Suppressor macrophage treated with lipopolysaccharide for 4 hours (primary cell): ENCODE data around the gene OR1M1.

Experiments
- DNase-seq: peaks from one replicate; pipeline ENCODE4 v3.0.0-alpha.2; 2020

Gene OR1M1

DNA sequence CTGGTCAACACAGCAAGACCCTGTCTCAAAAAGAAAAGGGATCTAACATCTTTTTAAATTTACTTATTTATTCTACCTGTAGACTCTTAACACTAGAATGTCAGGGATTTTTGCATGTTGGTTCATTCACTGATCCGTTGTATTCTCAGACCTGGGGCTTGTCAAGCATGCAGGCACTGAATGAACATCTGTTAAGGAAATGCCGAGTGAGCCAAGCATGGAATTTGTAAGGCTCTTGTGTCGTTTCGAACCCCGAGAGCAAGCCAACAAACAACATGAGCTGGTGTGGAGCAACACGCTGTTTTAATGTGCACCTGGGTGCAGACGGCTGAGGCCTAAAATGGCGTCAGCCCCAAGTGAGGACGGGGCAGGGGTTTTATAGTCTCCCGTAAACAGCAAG lies 10.0 kb upstream of the OR1M1 start:
- DNase-seq, result no peak

DNA sequence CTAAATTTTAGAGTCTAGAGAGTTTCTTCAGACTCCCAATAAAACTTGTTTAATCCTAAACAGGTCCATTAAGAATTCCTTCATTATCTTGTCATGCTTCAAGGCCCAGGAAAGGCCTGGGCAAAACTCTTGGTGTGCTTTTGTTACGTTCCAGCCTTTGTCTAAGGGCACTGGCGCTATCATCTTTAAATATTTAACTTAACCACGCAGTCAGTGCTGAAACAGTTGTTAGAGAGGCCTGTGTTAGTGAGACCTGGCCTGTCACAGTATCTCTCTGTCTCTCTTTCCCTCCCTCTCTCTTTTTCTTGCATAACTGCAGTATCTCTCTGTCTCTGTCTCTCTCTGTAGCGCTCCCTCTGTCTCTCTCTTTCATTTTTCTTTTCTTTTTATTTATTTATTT lies 8.2 kb upstream of the OR1M1 start:
- no peak for DNase-seq

DNA sequence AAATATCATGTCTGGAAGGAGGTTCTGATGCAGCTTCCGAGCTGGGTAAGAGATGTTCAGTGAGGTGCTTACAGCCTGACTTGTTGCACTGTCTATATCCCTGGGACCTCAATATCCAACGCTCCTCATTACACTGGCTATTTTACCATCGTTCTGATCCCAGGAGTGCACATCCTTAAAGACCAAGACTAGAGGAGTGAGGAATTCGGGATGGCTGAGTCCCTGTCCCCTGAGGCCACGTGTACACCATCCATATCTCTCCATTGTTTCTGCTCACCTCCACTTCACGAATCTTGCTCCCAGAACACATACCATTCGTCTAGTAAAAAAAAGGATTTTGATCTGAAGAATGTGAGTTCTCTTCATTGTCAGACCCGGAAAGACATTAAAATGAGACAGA lies 20.5 kb downstream of the OR1M1 start, which contains the start of gene OR7G2:
Gene OR7G2 (minus strand): TSS at position 101 of the 400 bp plus-strand sequence. CDS start 4,232 bp downstream, outside the sequence.
- DNase-seq, result no peak

DNA sequence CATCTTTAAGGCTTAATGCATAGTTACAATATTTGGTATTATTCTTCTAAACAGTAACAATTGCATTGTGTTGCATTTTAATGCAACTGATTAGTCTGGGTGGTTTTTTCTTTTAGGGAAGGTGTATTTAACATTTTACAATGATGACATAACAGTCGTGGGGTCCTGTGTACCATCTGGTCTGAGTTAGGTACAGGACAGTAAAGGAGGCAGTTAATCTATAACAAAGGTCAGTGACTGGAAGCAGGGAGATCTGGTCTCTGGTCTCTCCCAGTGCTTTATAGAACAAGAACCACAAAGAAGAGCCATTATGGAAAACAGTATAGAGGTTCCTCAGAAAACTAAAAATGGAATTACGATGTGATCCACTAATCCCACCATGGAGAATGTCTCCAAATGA lies 23.1 kb downstream of the OR1M1 start:
- DNase-seq, result no peak

DNA sequence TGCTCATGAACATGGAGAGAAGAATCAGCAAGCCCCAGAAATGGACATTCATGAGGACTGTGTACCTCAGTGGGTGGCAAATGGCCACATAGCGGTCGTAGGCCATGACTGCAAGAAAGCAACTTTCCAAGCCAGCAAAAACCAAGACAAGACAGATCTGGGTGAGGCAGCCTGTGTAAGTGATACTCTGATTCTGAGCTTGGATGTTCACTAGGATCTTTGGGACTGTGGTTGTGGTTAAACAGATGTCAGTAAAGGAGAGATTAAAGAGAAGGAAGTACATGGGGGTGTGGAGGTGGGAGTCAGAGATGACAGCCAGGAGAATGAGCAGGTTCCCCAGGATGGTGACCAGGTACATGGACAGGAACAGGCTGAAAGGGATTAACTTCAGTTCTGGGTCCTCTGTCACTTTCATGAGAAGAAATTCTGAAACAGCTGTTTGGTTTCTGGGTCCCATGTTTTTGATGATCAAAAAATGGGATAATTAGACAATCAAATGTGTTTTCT lies 28.5 kb downstream of the OR1M1 start, which contains the start of gene OR7G1:
Gene OR7G1 (minus strand): TSS at position 457 of the 507 bp plus-strand sequence. CDS start 0 bp downstream, at position 457.
- no peak for DNase-seq

DNA sequence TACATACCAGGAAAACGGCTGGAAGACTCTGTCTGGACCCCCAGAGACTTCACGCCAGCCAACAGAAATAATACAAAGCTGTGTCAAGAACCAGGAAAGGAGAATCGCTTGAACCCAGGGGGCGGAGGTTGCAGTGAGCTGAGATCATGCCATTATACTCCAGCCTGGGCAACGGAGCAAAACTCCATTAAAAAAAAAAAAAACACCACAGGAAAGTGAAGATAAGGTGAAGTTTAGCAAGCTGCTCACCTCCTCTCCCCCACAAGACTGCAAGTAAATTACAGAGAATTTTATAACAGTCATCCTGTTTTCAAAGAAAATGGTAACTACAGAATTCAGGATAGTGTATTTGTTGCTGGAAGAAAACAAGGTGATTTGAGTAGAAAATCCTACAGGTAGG lies 29.7 kb downstream of the OR1M1 start:
- DNase-seq, result no peak

DNA sequence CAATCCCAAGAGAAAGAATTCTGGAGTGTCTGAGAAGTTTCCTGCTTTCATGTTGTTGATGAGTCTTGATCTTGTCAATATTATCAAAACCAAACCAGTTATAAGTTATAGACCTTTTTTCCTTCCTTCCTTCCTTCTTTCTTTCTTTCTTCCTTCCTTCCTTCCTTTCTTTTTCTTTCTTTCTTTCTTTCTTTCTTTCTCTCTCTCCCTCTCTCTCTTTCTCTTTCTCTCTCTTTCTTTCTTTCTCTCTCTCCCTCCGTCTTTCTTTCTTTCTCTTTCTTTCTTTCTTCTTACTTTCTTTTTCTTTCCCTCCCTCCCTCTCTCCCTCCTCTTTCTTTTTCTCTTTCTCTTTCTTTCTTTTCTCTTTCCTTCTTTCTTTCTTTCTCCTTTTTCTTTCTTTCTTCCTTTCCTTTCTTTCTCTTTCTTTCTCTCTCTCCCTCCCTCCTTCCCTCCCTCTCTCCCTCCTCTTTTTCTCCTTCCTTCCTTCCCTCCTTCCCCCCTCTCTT lies 40.1 kb downstream of the OR1M1 start, which contains the start of gene OR7G3:
Gene OR7G3 (minus strand): TSS at position 51 of the 506 bp plus-strand sequence. CDS start 0 bp downstream, at position 51.
- no peak for DNase-seq

DNA sequence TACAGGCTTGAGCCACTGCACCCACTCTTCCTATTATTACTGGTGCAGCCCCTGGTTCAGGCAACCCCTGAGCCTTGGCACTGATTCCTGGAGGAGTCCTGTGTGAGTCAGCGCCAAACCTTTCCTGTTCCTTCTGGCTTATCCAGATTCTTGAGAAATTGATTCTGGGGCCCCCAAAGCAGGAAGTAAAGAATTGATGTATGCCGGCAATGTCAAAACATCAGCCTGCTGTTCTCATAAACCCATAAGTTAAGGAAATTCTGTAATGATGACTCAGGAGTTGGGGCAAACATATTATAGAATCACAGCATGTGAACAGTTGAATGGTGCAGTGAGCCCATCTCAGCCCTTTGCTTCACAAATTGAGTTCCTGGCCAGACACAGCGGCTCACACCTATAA lies 41.3 kb downstream of the OR1M1 start:
- peak; percentile 73 for DNase-seq

DNA sequence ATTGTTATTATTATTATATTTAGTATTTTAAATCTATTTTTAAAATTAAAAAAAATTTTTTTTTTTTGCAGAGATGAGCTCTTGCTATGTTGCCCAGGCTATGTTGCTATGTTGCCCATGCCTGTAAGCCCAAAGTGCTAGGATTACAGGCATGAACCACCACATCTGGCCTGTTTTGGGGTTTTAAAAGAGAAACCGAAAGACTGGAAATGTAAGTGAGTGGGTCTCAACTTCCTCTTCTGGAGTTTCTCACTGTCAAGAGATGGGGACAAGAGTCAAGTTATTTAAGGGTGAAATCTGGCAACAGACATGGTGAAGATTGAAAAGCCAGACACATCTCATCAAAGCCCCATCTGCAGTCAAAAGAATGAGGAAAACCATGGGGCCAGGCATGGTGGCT lies 44.1 kb downstream of the OR1M1 start:
- peak; percentile 73 for DNase-seq

DNA sequence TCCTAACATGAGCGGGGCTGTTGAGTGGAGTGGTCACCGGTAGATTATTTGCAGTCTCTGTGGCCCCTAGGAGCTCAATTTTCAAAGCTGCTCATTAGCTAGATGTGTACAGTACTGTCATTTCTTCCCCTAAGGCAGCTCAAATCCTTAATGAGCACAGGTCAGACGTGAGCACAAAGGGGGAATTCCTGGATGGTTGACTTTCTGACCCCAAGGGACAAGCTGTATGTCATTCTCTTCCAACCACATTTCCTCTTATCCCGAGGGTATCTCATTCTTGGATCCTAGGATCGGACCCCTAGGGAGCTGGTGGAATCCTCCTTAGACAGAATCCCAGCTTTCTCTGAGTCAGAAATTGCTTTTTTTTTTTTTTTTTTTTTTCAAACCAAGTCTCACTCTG lies 45.6 kb downstream of the OR1M1 start:
- no peak for DNase-seq

DNA sequence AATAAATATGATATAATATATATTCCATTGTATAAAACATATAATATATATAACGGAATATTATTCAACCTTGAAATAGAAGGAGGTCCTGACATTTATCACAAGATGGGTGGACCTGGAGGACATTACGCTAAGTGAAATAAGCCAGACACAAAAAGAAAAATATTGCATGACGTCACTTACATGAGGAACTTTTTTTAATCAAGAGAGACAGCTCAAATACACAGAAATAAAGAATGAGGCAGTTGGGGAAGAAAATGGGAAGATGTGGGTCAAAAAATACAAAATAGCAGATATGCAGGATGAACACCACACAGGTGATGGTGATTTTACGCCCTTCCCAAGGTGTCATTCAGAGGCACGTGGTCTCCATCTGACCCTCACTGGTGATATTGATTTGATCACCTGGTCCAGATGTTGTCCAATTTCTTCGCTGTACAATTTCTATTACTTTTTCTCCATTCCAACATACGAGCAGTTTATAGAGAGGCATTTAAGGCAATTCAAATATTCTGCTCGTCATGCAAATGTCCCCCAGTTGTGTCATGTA lies 52.8 kb downstream of the OR1M1 start:
- DNase-seq, result no peak

DNA sequence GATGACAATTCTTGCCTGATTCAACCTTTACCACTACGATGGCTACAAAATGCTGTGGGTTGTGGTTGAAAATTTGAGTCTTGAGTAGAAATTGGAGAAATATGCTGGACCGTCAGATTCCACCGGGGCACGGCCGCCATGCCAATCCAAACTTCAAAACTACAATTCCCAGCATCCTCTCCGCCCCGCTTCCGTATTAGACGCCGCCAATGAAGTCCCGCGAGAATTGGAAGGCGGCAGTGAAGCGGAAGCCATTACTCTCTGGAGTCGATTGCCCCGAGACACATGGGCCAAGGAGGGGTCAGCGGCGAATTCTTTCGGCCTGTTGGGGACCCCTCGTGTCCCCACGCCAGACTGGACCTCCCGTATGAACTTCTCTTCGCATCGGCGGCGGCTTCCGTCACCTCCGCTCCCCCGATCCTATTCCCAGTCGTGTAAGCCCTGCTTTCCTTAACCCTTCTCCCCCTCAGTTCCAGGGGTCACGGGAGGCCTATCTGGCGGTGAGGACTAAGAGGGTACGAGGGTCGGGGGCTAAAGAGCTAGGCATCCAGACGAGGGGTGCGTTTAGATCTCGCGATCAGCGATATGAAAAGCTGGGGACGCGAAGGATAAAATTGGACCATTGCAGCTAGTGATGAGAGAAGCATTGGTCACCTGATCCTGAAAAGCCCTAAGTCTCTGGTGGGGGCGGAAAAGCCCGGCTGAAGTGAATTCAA lies 53.5 kb downstream of the OR1M1 start, which contains the start of gene ZNF317:
Gene ZNF317 (plus strand): TSS at position 239 of the 716 bp plus-strand sequence. CDS start 15,620 bp downstream, outside the sequence.
- peak; percentile 97 for DNase-seq

DNA sequence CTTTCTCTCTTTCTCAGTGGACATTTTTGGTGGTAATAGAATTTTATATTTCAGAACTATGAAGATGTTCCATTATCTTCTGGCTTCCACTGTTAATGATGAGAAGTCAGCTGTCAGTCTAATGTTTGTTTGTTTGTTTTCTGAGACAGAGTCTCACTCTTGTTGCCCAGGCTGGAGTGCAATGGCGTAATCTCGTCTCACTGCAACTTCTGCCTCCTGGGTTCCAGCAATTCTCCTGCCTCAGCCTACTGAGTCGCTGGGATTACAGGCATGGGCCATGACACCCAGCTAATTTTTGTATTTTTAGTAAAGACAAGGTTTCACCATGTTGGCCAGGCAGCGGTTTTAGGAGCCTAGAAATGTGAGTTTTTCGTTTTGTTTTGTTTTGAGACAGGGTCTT lies 58.1 kb downstream of the OR1M1 start:
- DNase-seq, result peak; percentile 15
